Activated CD8-positive, alpha-beta T cell treated with anti-CD3 and anti-CD28 coated beads for 36 hours (primary cell): Measurements from ENCODE around the gene CCDC40. TPM values are rescaled to one million over a fixed set of nuclear protein-coding genes. Genes with fewer than 3 reads are reported as not detected.

Source experiments
- ATAC-seq: fragments of 200-7000 bp; cut with Tn5 transposase; one replicate; pipeline ENCODE4 v1.10.0; 2021; ENCODE audit warnings: mild to moderate bottlenecking, moderate library complexity
- CTCF ChIA-PET: fragments of 350-600 bp; sonication (Branson Sonifier 250); formaldehyde crosslinking; loops from one replicate; lab custom pipeline; 2021; ENCODE audit warnings: antibody characterized with exemption; lab: Charles Lee
- POLR2A ChIA-PET: fragments of 350-600 bp; sonication (Branson Sonifier 250); formaldehyde crosslinking; loops from one replicate; lab custom pipeline; 2021; ENCODE audit warnings: antibody characterized with exemption; lab: Charles Lee
- DNase-seq: peaks from one replicate; pipeline ENCODE4 v3.0.0-alpha.2; 2020
- H3K27ac Mint-ChIP-seq: one replicate; pipeline ENCODE4 v1.8.0; 2021; ENCODE audit warnings: mild to moderate bottlenecking, mixed read lengths
- H3K27me3 Mint-ChIP-seq: one replicate; pipeline ENCODE4 v1.8.0; 2021; ENCODE audit warnings: mixed read lengths
- H3K36me3 Mint-ChIP-seq: one replicate; pipeline ENCODE4 v1.8.0; 2021; ENCODE audit warnings: low read depth, mixed read lengths
- H3K4me1 Mint-ChIP-seq: one replicate; pipeline ENCODE4 v1.8.0; 2021; ENCODE audit warnings: low read depth, mixed read lengths
- H3K4me3 Mint-ChIP-seq: one replicate; pipeline ENCODE4 v1.8.0; 2021; ENCODE audit warnings: mild to moderate bottlenecking, moderate library complexity, mixed read lengths
- H3K9me3 Mint-ChIP-seq: one replicate; pipeline ENCODE4 v1.8.0; 2021; ENCODE audit warnings: mixed read lengths
- intact Hi-C: fragments of 100-400 bp; cut with micrococcal nuclease; formaldehyde crosslinking; loops from one replicate; pipeline ENCODE4 v1.10.0; 2022
- total RNA-seq, 2 experiments: library from RNA; stranded (reverse); gene quantifications; one replicate each; pipeline ENCODE4 v1.2.3, GENCODE V29; 2021
- TF ChIP-seq, protein P1 (sequence below): fragments of 200-600 bp; IDR thresholded peaks from one replicate; pipeline ENCODE4 v1.8.0; 2022; ENCODE audit warnings: antibody characterized with exemption, mild to moderate bottlenecking

CCDC40 gene
- total RNA-seq, 2 experiments from 2014 or later: 0.54 to 0.79 TPM

DNA sequence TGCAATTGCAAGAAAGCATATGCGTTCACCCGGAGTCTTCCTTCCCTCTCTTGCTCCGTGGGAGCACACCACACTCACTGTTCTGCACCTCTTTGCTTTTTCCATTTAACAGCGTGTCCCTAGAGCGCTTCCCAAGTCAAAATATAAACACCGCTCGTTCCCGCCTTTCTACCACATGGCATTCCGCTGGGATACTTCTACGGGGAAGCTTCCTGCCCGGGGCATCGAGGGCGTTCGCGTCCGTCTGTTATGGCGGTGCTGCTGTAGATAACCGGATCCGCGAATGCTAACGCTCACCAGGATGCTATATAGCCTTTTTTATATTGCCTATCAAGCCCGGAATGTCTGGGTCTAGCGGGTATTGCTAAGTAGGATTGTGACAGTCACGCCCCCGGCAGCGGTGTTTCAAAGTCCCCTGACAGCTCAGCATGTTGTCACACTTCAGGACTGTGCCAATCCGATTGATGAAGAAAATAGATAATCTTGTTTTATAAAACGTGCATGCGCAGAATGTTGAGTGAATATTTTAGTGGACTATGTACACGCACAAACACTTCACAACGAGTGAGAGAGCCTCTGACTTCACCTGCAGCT lies 31.0 kb downstream of the CCDC40 start:
- TF ChIP-seq, protein P1, sequence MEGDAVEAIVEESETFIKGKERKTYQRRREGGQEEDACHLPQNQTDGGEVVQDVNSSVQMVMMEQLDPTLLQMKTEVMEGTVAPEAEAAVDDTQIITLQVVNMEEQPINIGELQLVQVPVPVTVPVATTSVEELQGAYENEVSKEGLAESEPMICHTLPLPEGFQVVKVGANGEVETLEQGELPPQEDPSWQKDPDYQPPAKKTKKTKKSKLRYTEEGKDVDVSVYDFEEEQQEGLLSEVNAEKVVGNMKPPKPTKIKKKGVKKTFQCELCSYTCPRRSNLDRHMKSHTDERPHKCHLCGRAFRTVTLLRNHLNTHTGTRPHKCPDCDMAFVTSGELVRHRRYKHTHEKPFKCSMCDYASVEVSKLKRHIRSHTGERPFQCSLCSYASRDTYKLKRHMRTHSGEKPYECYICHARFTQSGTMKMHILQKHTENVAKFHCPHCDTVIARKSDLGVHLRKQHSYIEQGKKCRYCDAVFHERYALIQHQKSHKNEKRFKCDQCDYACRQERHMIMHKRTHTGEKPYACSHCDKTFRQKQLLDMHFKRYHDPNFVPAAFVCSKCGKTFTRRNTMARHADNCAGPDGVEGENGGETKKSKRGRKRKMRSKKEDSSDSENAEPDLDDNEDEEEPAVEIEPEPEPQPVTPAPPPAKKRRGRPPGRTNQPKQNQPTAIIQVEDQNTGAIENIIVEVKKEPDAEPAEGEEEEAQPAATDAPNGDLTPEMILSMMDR: no peak
- H3K4me3 Mint-ChIP-seq: no peak overlapping the region
- H3K27me3 Mint-ChIP-seq: peaks cover 2% of the 10 kb centered on the region
- H3K4me1 Mint-ChIP-seq: no peaks in the 10 kb centered on the region
- H3K27ac Mint-ChIP-seq: no peak overlapping the region
- DNase-seq: no peak
- ChIA-PET CTCF (no interaction called here), POLR2A (no interaction called here)
- H3K9me3 Mint-ChIP-seq: no peaks in the 10 kb centered on the region
- ATAC-seq: no peak
- intact Hi-C loops: no loop called here
- no peaks in the 10 kb centered on the region for H3K36me3 Mint-ChIP-seq

DNA sequence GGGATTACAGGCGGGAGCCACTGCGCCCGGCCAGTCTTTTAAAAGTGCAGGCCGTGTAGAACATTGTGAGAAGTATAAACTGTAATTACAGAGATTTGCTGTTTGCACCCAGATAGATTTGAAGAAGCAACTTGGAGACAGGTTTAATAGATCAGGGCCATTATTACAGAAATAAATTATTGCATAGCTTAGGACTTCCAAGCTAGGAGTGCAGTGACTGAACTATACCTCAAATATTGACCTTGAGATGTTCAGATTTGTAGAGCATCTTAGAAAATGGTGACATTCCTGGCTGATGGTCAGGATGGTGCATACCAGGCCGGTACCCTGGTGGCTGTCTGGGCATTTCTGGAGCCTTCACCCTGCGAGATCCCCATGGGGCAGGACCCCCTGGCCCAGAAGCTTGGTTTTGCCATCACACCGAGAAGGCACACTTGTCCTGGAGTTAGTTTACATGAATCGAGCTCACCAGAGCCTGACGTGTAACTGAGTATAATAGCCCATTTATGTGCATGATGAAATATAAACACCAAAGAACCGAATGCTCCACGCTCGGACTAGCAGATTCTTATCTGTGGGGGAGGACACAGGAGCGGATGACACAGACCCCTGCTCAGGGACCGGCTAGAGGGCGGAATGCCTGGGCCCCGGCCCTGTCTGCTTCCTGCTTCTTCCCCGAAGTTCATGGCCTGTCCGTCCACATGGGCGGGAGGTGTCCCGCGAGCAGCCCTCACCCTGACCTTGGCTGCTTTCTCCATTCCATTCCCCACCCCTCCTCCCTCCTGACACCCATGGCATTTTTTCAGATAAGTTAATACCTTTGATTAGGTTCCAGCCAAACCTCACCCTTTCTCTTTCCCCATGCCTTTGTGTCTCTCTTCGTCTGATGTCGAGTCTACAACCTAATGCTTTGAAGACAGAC lies 32.1 kb downstream of the CCDC40 start:
- no peak overlapping the region for H3K4me3 Mint-ChIP-seq
- ChIA-PET CTCF (interaction anchor here (1.5 kb wide), 1 partner anchor 33 kb away, joined by 3 read pairs; the partner anchor contains the start of gene GAA), POLR2A (no interaction called here)
- H3K27ac Mint-ChIP-seq: no peak overlapping the region
- no peaks in the 10 kb centered on the region for H3K36me3 Mint-ChIP-seq
- ATAC-seq (no peak), DNase-seq (no peak)
- intact Hi-C loops: no loop called here
- TF ChIP-seq, protein P1: no peak
- no peaks in the 10 kb centered on the region for H3K4me1 Mint-ChIP-seq
- no peaks in the 10 kb centered on the region for H3K9me3 Mint-ChIP-seq
- peaks cover 2% of the 10 kb centered on the region for H3K27me3 Mint-ChIP-seq

DNA sequence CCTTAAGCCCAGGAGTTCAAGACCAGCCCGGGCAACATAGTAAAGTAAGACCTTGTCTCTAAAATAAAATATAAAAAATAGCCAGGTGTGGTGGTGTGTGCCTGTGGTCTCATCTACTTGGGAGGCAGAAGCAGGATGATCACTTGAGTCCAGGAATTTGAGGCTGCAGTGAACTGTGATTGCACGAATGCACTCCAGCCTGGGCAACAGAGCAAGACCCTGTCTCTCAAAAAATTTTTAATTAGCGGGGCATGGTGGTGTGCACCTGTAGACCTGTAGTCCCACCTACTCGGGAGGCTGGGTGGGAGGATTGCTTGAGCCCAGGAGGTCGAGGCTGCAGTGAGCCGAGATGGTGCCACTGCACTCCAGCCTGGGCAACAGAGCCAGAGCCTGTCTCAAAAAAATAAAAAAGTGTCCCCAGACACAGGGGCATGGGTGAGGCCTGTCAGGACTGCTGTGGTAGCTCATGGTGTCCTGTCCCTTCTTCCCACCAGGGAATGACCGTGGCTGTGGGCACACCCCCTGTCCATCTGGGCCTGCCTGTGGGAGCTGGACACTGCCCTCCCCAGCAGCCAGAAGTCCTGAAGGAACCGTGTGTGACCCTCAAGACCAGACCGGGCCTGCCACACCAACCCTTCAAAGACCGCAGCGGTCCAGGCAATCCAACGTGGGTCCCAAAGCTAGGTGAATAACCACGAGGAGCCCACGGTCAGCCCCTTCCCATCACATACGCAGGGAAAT lies 34.1 kb downstream of the CCDC40 start:
- Mint-ChIP-seq H3K9me3 (no peaks in the 10 kb centered on the region), H3K27ac (no peak overlapping the region), H3K4me3 (no peak overlapping the region), H3K36me3 (no peaks in the 10 kb centered on the region), H3K4me1 (no peaks in the 10 kb centered on the region), H3K27me3 (peaks cover 2% of the 10 kb centered on the region)
- CTCF ChIA-PET: interaction anchor here (1.2 kb wide), 1 partner anchor 62 kb away, joined by 3 read pairs; no protein-coding TSS in a partner anchor
- ATAC-seq: no peak
- TF ChIP-seq, protein P1: no peak
- no peak for DNase-seq
- POLR2A ChIA-PET: no interaction called here
- intact Hi-C loops: no loop called here

DNA sequence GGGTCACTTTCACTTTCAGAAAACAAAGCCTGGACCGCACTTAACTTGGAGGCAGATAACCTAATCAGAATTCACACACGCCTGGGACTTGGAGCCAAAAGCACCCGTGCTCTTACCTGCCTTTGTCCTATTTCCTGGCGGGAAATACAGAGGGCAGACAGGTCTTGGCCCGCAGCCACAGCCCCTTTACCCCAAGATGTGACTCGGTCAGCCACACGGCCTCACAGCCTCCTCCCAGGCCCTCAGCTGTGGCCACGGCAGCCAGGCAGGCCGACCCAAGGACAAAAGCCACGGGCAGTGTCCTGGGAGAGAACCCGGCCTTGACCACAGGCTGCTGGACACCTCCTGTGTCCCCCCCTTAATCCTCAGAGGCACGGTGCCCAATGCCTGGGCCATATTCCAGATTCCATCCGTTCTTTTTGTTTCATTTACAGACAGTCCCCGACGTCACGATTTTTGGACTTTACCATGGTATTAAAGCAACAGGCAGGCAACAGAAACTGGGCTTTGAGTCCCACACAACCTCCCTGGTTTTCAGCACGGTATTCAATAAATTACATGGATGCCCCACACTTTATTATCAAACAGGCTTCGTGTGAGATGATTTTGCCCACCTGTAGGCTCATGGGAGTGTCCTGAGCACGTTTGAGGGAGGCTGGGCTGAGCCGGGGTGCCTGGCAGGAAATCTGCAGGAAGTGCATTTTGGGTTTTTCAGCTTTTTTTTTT lies 34.8 kb downstream of the CCDC40 start:
- DNase-seq: no peak
- POLR2A ChIA-PET: no interaction called here
- Mint-ChIP-seq H3K9me3 (no peaks in the 10 kb centered on the region), H3K4me1 (no peaks in the 10 kb centered on the region), H3K27ac (no peak overlapping the region), H3K27me3 (peaks cover 2% of the 10 kb centered on the region), H3K4me3 (no peak overlapping the region), H3K36me3 (no peaks in the 10 kb centered on the region)
- no peak for ATAC-seq
- intact Hi-C loops: no loop called here
- TF ChIP-seq, protein P1: no peak
- CTCF ChIA-PET: interaction anchor here (2.2 kb wide), 1 partner anchor 63 kb away, joined by 5 read pairs; no protein-coding TSS in a partner anchor
